Hindlimb muscle (tissue), 1 donor: ENCODE measurements around the gene TXNDC11. TPM values are rescaled to one million over a fixed set of nuclear protein-coding genes. Genes with fewer than 3 reads are reported as not detected.

ENCODE experiments used
- DNase-seq: peaks from one replicate; pipeline ENCODE4 v3.0.0-alpha.2; 2013
- polyA plus RNA-seq: library from polyadenylated mRNA; unstranded; fragments of 120-200 nt; gene quantifications from one replicate; pipeline ENCODE4 v1.2.1, GENCODE V29; 2013; ENCODE audit not compliant: insufficient read length

TXNDC11 gene
- polyA plus RNA-seq, 1 donor: 22.3 TPM

GRCh38 chr16:11719762-11720161 lies 22.9 kb downstream of the TXNDC11 start:
- no peak for DNase-seq

GRCh38 chr16:11719171-11719570 lies 23.5 kb downstream of the TXNDC11 start:
- no peak for DNase-seq

GRCh38 chr16:11717811-11718210 lies 24.8 kb downstream of the TXNDC11 start:
- no peak for DNase-seq

GRCh38 chr16:11716336-11716735 lies 26.3 kb downstream of the TXNDC11 start:
- DNase-seq: no peak

- no peak for DNase-seq
These were observed 27.3 kb downstream of the TXNDC11 start for GRCh38 chr16:11715246-11715947.

- no peak for DNase-seq
These were observed 30.5 kb downstream of the TXNDC11 start for GRCh38 chr16:11712122-11712521.

- no peak for DNase-seq
These were observed 31.0 kb downstream of the TXNDC11 start for GRCh38 chr16:11711662-11712061.

- no peak for DNase-seq
These were observed 34.2 kb downstream of the TXNDC11 start for GRCh38 chr16:11708421-11708820.

GRCh38 chr16:11707679-11708197 lies 34.9 kb downstream of the TXNDC11 start:
- DNase-seq: no peak

GRCh38 chr16:11706180-11706742 lies 36.4 kb downstream of the TXNDC11 start:
- DNase-seq: no peak

- no peak for DNase-seq
These were observed 37.2 kb downstream of the TXNDC11 start for GRCh38 chr16:11705311-11706025.

GRCh38 chr16:11700264-11701029 lies 42.2 kb downstream of the TXNDC11 start:
- no peak for DNase-seq

GRCh38 chr16:11699234-11699894 lies 43.3 kb downstream of the TXNDC11 start:
- DNase-seq: no peak

GRCh38 chr16:11698271-11698689 lies 44.4 kb downstream of the TXNDC11 start:
- no peak for DNase-seq

GRCh38 chr16:11697319-11697718 lies 45.3 kb downstream of the TXNDC11 start:
- DNase-seq: no peak

- no peak for DNase-seq
These were observed 46.2 kb downstream of the TXNDC11 start for GRCh38 chr16:11696266-11697012.

- no peak for DNase-seq
These were observed 50.0 kb downstream of the TXNDC11 start for GRCh38 chr16:11692651-11693050.

- DNase-seq: no peak
These were observed 50.5 kb downstream of the TXNDC11 start for GRCh38 chr16:11692171-11692570.

GRCh38 chr16:11691771-11692170 lies 50.9 kb downstream of the TXNDC11 start:
- no peak for DNase-seq

- no peak for DNase-seq
These were observed 51.4 kb downstream of the TXNDC11 start for GRCh38 chr16:11691235-11691634.

- no peak for DNase-seq
These were observed 53.4 kb downstream of the TXNDC11 start for GRCh38 chr16:11689031-11689840.
